T-helper 17 cell (primary cell): ENCODE results near the gene UNG. TPM values are rescaled to one million over a fixed set of nuclear protein-coding genes. Genes with fewer than 3 reads are reported as not detected.

Experiments
- ATAC-seq: fragments of 150-1000 bp; cut with Tn5 transposase; 2 replicates; pipeline ENCODE4 v1.10.0; 2021; ENCODE audit warnings: mild to moderate bottlenecking, moderate library complexity
- DNase-seq, 3 donors: peaks; one replicate each; pipeline versions ENCODE4 v3.0.0 to v3.0.0-alpha.2; 2020 to 2021
- H3K9me3 ChIP-seq: one replicate; pipeline ENCODE4 v1.7.0; 2013; ENCODE audit warnings: low read length, mild to moderate bottlenecking; ENCODE audit not compliant: control insufficient read depth, poor library complexity, severe bottlenecking
- H3K27ac Mint-ChIP-seq: one replicate; pipeline ENCODE4 v1.8.0; 2022; ENCODE audit warnings: mild to moderate bottlenecking, moderate library complexity, mixed read lengths
- H3K27me3 Mint-ChIP-seq: one replicate; pipeline ENCODE4 v1.8.0; 2022; ENCODE audit warnings: mixed read lengths
- H3K36me3 Mint-ChIP-seq: one replicate; pipeline ENCODE4 v1.8.0; 2022; ENCODE audit warnings: low read depth, mixed read lengths
- H3K4me1 Mint-ChIP-seq: one replicate; pipeline ENCODE4 v1.8.0; 2022; ENCODE audit warnings: mild to moderate bottlenecking, mixed read lengths
- H3K4me3 Mint-ChIP-seq: one replicate; pipeline ENCODE4 v1.8.0; 2022; ENCODE audit warnings: mild to moderate bottlenecking, moderate library complexity, mixed read lengths
- total RNA-seq, 4 donors: library from RNA in 2 of 4; stranded (reverse) in 2 of 4; gene quantifications; one replicate each; pipeline ENCODE4 v1.2.3 and lab custom pipeline; 2022 to 2026

The UNG gene
- total RNA-seq, 2 donors from 2014 or later: 10.2 to 11.1 TPM

DNA sequence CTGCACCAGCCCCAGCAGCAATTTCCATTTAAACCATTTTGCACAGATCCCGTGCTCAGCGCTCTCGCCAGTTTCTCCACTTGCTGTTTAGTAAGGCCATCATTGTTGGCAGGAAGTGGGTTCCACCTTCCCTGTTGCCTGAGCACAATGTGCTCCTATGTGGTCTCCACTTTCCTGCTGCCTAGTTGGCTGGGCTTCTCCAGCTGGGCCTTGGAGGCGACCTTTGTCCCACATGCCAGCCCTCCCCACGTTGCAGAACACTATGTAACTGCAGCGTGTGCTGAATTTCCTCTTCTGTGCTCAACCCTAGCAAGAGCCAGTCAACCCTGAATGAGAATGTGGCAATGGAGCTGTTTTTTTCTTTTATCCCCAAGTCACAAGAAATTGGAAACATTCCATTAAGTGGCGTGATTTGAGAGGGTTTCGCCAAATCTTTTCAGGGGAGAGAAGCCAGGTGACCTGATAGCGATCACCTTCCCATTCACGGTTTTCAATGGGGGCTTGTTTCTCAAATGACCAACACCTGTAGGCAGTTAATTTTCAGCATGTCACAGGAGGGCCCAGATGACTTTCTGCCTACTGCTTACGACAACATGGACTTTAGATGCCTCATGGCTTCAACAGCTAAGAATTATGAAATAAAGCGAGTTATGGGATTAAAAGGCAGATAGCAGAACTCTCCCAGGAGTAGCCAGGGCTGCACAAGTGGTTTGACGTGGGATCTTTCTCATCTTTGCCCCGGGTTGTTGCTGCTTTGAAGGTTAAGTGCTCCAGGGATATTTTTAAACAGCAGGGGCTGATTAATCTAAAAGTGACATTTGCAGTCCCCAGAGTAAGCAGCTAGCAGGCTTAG lies 18.6 kb downstream of the UNG start, which contains the start of gene ACACB:
Gene ACACB (plus strand): TSS at position 830 of the 853 bp plus-strand sequence. CDS start 22,819 bp downstream, outside the sequence.
- H3K4me3 Mint-ChIP-seq: peak within 1 kb of the TSS; percentile 32
- H3K36me3 Mint-ChIP-seq: peaks cover 2% of the 10 kb centered on the region
- no peaks in the 10 kb centered on the region for H3K9me3 ChIP-seq
- no peak for ATAC-seq
- no peak within 1 kb of the TSS for H3K27ac Mint-ChIP-seq
- H3K27me3 Mint-ChIP-seq: no peaks in the 10 kb centered on the region
- H3K4me1 Mint-ChIP-seq: peaks cover 14% of the 10 kb centered on the region
- DNase-seq: no peak

DNA sequence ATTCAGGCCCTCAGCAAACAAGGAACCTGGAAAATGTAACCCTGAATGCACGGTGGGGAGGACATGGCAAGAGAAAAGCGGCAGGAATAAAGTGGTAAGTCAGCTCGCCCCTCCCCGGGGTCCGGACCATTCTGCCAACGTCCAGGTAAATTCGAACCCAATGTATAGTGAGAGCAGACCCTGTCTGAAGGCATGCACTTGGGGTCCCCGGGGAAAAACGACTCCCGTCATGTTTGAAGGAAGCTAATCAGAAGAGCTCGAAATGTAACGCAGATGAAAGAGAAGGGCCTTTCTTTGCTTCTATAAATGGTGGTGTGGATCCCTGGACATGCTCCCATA lies 19.2 kb downstream of the UNG start:
- no peak overlapping the region for H3K27ac Mint-ChIP-seq
- H3K4me3 Mint-ChIP-seq: no peak overlapping the region
- no peaks in the 10 kb centered on the region for H3K9me3 ChIP-seq
- no peak for ATAC-seq
- H3K36me3 Mint-ChIP-seq: peaks cover 2% of the 10 kb centered on the region
- H3K27me3 Mint-ChIP-seq: no peaks in the 10 kb centered on the region
- peaks cover 14% of the 10 kb centered on the region for H3K4me1 Mint-ChIP-seq
- no peak for DNase-seq

DNA sequence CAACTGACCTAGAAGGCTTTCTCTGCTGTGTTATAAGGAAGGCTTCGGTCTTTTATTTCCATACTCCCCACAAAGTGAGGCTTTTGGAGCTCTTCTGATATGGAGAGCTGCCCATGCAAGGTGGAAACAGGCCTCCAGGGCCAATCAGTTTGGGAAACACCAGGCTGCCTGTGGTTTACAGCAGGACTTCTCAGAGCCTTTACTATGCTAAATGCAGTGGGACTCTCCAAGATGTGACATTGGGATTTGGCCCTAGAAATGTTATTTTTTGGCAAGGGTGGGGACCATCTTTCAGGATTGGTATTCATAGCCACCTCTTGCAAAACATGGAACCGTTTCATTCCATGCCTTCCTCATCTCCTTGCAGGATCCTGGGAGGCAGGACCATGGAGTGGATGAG lies 22.7 kb downstream of the UNG start:
- ATAC-seq: no peak
- Mint-ChIP-seq H3K27ac (no peak overlapping the region), H3K4me3 (no peak overlapping the region), H3K27me3 (no peaks in the 10 kb centered on the region), H3K4me1 (peaks cover 10% of the 10 kb centered on the region), H3K36me3 (peaks cover 2% of the 10 kb centered on the region)
- H3K9me3 ChIP-seq: no peaks in the 10 kb centered on the region
- no peak for DNase-seq

DNA sequence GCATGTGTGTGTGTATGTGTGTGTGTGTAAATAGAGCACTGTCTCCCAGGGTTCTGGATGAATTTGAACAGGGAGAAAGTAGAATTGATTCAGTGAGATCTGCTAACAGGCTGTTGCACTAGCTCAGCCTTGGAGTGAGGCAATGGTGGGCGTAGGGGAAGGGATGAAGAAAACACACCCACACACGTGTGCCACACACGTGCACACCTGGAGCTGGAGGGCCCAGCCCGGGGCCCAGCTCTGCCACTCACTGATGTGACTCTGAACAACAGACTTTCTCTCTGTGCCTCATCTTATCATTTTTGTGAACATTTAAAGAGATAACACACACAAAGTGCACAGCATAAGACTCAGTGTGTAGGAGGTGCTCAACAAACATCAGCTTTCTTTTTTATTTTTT lies 23.2 kb downstream of the UNG start:
- no peaks in the 10 kb centered on the region for H3K9me3 ChIP-seq
- peaks cover 11% of the 10 kb centered on the region for H3K4me1 Mint-ChIP-seq
- no peaks in the 10 kb centered on the region for H3K27me3 Mint-ChIP-seq
- ATAC-seq (no peak), DNase-seq (no peak)
- no peak overlapping the region for H3K4me3 Mint-ChIP-seq
- H3K27ac Mint-ChIP-seq: peak overlapping the region; percentile 62
- peaks cover 2% of the 10 kb centered on the region for H3K36me3 Mint-ChIP-seq

DNA sequence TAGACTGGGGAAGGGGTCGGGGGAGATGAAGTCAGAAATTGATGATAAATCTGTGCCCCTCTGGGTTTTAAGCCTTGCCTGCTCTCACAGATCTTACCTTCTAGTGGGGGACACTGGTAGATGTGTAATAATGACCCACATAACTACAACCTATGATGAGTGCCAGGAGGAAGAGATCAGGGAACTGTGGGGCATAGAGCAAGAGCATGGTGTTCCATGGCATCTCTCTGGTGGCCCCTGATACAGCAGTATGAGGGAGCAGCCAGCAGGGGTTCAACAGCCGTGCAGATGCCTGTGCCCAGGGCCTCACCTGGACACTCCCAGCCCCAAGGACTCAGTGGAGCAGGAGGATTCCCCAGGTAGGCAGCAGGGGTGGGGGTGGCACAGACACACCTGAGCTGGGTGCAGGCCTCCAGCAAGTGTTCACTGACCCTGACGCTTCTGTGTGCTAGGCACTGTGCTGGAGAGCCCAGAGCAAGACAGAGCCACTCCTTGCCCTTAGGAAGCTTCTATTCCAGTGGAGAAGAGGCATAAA lies 24.0 kb downstream of the UNG start:
- Mint-ChIP-seq H3K4me1 (peaks cover 6% of the 10 kb centered on the region), H3K36me3 (no peaks in the 10 kb centered on the region), H3K27ac (peak overlapping the region; percentile 62), H3K4me3 (no peak overlapping the region), H3K27me3 (no peaks in the 10 kb centered on the region)
- no peaks in the 10 kb centered on the region for H3K9me3 ChIP-seq
- DNase-seq (no peak), ATAC-seq (no peak)

DNA sequence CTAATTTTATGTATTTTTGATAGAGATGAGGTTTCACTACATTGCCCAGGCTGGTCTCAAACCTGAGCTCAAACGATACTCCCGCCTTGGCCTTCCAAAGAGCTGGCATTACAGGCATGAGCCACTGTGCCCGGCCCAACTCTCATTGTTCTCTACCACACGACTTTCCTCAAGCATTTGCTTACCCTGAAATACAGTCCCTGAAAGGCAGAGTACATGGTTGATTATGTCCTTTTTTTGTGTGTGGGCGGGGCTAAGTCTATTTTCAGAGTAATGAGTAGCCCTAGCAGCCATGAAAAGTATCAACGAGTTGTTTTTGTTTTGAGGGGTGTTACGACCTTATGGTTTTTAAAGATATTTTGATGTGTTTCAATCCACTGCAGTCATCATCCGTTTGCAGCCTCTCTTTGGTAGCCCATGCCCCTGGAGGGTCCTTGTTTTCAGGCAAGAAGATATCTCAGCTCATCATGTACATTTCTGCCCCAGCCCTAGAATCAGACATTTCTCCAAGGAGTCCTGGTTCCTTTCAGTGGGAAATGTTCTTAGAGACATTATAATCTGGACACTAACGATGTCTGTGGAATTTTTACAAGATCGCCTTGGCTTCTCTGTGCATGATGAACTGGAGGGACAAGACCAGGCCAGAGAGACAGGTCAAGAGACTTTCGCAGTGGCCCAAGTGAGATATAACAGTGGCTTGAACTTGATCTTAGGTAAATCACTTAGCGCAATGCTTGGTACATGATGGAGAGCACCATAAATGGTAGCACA lies 27.7 kb downstream of the UNG start:
- Mint-ChIP-seq H3K4me1 (peaks cover 6% of the 10 kb centered on the region), H3K27ac (no peak overlapping the region), H3K4me3 (no peak overlapping the region), H3K36me3 (no peaks in the 10 kb centered on the region), H3K27me3 (no peaks in the 10 kb centered on the region)
- H3K9me3 ChIP-seq: no peaks in the 10 kb centered on the region
- ATAC-seq: no peak
- no peak for DNase-seq

DNA sequence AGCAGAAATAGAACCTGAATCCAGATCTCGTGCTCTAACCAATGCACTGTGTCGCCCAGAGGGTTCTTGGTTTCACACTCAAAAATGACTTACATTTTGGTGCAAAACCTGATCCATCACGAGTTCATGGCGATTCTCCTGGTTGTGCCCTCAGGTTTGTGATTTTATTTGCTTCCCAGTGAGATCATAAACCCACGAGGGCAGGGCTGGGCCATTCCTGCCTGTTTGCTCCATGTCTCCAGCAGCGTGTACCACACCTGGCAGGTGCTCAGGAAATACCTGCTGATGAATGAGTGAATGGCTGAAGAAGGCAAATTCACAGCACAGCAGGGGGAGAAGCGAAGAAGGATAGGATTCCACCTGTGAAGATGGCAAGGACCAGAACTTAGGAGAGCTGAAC lies 28.4 kb downstream of the UNG start:
- Mint-ChIP-seq H3K4me3 (no peak overlapping the region), H3K36me3 (no peaks in the 10 kb centered on the region), H3K27me3 (no peaks in the 10 kb centered on the region), H3K4me1 (peaks cover 6% of the 10 kb centered on the region), H3K27ac (no peak overlapping the region)
- ATAC-seq (no peak), DNase-seq (no peak)
- no peaks in the 10 kb centered on the region for H3K9me3 ChIP-seq

DNA sequence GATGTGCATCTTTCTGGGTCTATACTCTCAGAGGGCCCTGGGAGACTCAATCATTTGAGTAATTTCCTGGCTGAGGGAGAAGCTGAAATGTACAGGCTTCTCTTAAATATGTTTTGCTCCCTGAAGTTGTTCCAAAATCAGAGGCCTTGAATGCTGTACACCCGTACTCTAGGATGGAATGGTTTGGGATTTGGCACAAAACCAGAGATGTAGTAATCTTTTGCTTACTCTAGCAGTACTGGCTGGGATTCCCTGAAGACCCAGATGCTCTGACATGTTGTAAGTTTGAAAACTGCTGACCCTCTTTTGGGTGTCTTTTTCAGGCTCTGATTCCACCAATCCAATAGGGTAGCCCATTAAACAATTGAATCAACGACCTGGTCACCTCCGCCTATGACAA lies 29.4 kb downstream of the UNG start:
- Mint-ChIP-seq H3K27ac (no peak overlapping the region), H3K27me3 (no peaks in the 10 kb centered on the region), H3K4me3 (no peak overlapping the region), H3K36me3 (no peaks in the 10 kb centered on the region), H3K4me1 (peaks cover 6% of the 10 kb centered on the region)
- no peak for ATAC-seq
- DNase-seq: no peak
- H3K9me3 ChIP-seq: no peaks in the 10 kb centered on the region

DNA sequence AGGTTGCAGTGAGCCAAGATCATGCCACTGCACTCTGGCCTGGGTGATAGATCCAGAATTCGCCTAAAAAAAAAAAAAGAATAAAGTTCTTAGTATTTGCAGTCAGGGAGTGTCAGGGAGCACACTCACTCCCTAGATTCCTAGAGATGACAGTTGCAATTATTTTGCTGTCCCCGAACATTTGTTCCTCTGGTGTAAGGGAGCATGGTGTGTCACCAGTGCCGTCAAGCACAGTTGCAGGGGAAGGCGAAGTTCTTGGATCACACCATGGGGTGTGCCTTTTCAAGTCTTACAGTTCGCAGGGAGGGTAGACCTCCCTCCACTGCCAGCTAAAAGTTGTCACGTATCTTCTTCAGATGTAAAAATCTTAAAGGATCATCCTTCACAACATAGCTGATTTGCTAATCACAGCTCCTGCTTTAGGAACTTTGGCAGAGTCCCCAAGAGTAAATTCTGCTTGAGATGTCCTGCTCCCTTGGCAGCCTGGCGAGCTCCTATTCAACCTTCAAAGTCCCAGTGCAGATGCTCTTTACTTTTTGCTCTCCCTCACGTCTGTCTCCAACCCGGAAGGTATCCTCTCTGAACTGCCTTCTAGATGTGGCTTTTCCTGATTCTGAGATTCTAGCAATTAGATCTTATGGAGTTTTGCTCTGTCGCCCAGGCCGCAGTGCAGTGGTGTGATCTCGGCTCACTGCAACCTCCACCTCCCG lies 30.3 kb downstream of the UNG start:
- no peak overlapping the region for H3K4me3 Mint-ChIP-seq
- ATAC-seq: no peak
- no peaks in the 10 kb centered on the region for H3K9me3 ChIP-seq
- DNase-seq: no peak
- no peak overlapping the region for H3K27ac Mint-ChIP-seq
- no peaks in the 10 kb centered on the region for H3K36me3 Mint-ChIP-seq
- peaks cover 6% of the 10 kb centered on the region for H3K4me1 Mint-ChIP-seq
- no peaks in the 10 kb centered on the region for H3K27me3 Mint-ChIP-seq

DNA sequence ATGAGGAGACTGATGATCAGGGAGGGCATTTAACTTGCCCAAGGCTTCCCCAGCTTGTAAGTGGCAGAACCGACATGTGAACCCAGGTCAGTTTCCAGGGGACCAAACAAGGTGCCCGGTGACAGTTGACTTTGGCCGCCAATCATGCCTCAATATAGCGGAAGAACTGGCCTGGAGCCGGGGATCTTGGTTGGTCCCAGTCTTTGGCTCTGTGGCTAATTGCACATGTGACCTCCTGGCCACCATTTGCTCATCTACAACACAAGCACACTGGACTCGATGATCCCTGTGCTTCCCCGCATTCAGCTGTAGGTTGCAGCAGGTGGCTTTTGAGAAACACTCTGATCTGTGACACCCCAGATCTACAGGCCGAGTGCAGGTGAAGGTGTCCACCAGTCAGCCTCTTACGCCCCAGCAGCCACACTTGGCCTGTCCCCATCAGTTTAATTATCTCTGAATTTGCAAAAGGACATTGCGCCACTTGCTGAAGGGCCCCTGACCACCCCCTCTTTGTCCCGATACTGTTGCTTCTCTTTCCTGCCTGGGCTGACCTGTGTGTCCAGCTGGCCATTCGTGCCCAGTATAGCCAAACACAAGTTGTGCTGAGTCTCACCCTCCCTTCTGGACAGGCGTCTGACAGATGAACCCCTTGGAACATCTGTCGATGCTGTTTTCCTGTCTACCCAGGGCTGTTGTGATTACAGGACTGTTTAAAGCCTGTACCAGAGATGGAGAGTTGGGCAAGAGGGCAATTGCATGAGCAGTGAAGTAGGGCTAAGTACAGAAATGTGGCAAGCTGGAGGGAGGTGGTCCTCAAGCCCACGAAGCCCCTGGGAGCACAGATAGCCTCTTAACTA lies 33.1 kb downstream of the UNG start:
- H3K4me3 Mint-ChIP-seq: no peak overlapping the region
- ATAC-seq (no peak), DNase-seq (no peak)
- no peaks in the 10 kb centered on the region for H3K4me1 Mint-ChIP-seq
- H3K36me3 Mint-ChIP-seq: no peaks in the 10 kb centered on the region
- no peaks in the 10 kb centered on the region for H3K9me3 ChIP-seq
- H3K27ac Mint-ChIP-seq: no peak overlapping the region
- H3K27me3 Mint-ChIP-seq: no peaks in the 10 kb centered on the region

DNA sequence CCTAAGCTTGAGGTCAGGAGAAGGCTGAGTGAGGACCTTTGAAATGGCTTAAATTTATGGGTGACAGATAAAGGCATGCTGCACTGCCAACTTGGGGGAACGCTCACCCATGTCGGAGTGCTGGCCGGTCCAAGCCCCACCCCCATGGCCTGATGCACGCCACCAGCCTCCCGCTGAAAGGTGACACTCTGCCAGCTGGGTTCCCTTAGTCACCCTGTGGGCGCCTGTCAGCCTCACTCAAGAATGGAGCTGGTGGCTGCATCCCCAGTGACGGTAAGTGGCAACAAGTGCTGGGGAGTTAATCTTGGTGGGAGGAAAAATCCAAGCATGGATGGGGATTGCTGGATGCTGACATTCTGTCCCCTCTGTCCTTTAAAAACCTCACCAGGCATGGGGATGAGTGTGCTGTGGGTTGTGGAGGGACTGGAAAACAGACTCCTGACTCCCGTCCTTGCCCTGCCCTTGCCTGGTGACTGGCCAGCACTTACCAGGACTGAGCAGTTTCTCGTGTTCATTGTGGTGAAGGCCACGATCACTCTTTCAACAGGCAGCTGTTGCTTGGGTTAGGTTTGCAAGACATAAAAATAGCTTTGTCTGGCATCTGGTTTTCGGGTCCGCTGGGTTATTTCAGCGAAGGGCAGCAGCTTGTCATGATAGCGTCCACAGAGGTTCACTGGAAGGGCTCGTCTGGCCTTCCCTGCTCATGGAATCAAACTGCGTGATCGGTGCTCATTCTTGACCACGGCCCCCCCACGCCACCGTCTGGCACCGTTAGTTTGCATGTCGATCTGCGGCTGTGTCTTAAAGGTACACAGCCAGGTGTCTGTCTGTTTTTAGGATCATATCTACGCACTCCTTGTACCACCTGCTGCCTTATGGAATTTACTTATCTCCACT lies 34.0 kb downstream of the UNG start:
- ATAC-seq (no peak), DNase-seq (no peak)
- Mint-ChIP-seq H3K4me1 (no peaks in the 10 kb centered on the region), H3K4me3 (no peak overlapping the region), H3K27ac (no peak overlapping the region), H3K36me3 (no peaks in the 10 kb centered on the region), H3K27me3 (no peaks in the 10 kb centered on the region)
- H3K9me3 ChIP-seq: no peaks in the 10 kb centered on the region
